Colonic mucosa (tissue), 4 donors: ENCODE results near the gene RUBCN. TPM values are rescaled to one million over a fixed set of nuclear protein-coding genes. Genes with fewer than 3 reads are reported as not detected.
A peak's percentile ranks its signal among the peaks of the same experiment; 100 is the strongest.
"Not testable (repeated sequence)": the region's sequence is repeated elsewhere in the genome, so short reads cannot be mapped to it uniquely, and the experiment has no call there.

ENCODE experiments used
- DNase-seq: peaks from one replicate; pipeline ENCODE4 v3.0.0-alpha.2; 2020
- H3K27ac ChIP-seq: fragments of 200-600 bp; one replicate; pipeline ENCODE4 v1.8.0; 2021
- H3K27me3 ChIP-seq: fragments of 200-600 bp; one replicate; pipeline ENCODE4 v1.8.0; 2021
- H3K36me3 ChIP-seq: fragments of 200-600 bp; one replicate; pipeline ENCODE4 v1.8.0; 2021
- H3K4me1 ChIP-seq: fragments of 200-600 bp; one replicate; pipeline ENCODE4 v1.8.0; 2021; ENCODE audit warnings: mild to moderate bottlenecking
- H3K4me3 ChIP-seq: fragments of 200-600 bp; one replicate; pipeline ENCODE4 v1.8.0; 2021
- H3K9ac ChIP-seq, 2 donors: one replicate each; pipeline ENCODE4 v1.7.0; 2013; ENCODE audit warnings: control low read depth in 2 of 2, low read depth in 2 of 2, low read length in 2 of 2
- H3K9me3 ChIP-seq: fragments of 200-600 bp; one replicate; pipeline ENCODE4 v1.8.0; 2021
- CTCF ChIP-seq: fragments of 200-600 bp; IDR thresholded peaks from one replicate; pipeline ENCODE4 v1.8.0; 2022; ENCODE audit warnings: antibody characterized with exemption, mild to moderate bottlenecking
- intact Hi-C: fragments of 100-400 bp; cut with DNase I; formaldehyde crosslinking; loops from one replicate; pipeline ENCODE4 v1.14.1; 2022
- total RNA-seq, 2 donors: library from RNA; stranded (reverse); fragmentation: NEBNext Ultra II Directional in 1 of 2; extraction: Animal tissue kit (Norgen Biotek cat#: 25700) in 1 of 2; gene quantifications; one replicate each; pipeline ENCODE4 v1.2.1, GENCODE V29; 2021
- donor health status: healthy.
- donor health status: DM: no; HTN: no; CAD: no.
- donor health status: DM: no; HTN: no; CAD: no.

RUBCN gene
- total RNA-seq, 2 donors from 2014 or later = 16.8 to 18.7 TPM

- H3K27me3 ChIP-seq = no peaks in the 10 kb centered on the region
- intact Hi-C loops = no loop called here
- no peak overlapping the region for H3K9ac ChIP-seq
- no peak for DNase-seq
- H3K4me1 ChIP-seq = peaks cover 14% of the 10 kb centered on the region
- H3K9me3 ChIP-seq = no peaks in the 10 kb centered on the region
- no peak for TF ChIP-seq CTCF
- no peak overlapping the region for H3K4me3 ChIP-seq
- H3K36me3 ChIP-seq = no peaks in the 10 kb centered on the region
- H3K27ac ChIP-seq = peak overlapping the region; percentile 85
Observed at GRCh38 chr3:197734667-197735318, 1.9 kb downstream of the RUBCN start.

- TF ChIP-seq CTCF = no peak
Observed at GRCh38 chr3:197733042-197733441, 3.7 kb downstream of the RUBCN start.

GRCh38 chr3:197731483-197731882 lies 5.2 kb downstream of the RUBCN start:
- DNase-seq, H3K27me3 ChIP-seq, H3K36me3 ChIP-seq, intact Hi-C loops, H3K9me3 ChIP-seq, H3K4me1 ChIP-seq, H3K4me3 ChIP-seq, H3K9ac ChIP-seq, H3K27ac ChIP-seq: not testable (repeated sequence)

More at GRCh38 chr3:197733042-197733441, 3.7 kb downstream of the RUBCN start:
- no peak overlapping the region for H3K27ac ChIP-seq
- H3K4me3 ChIP-seq = no peak overlapping the region
- H3K9ac ChIP-seq = no peak overlapping the region
- no peaks in the 10 kb centered on the region for H3K9me3 ChIP-seq
- H3K27me3 ChIP-seq = no peaks in the 10 kb centered on the region
- DNase-seq = no peak
- no peaks in the 10 kb centered on the region for H3K36me3 ChIP-seq
- intact Hi-C loops = no loop called here
- H3K4me1 ChIP-seq = peaks cover 14% of the 10 kb centered on the region

GRCh38 chr3:197730770-197731169 lies 5.9 kb downstream of the RUBCN start:
- H3K9ac ChIP-seq = not testable (repeated sequence)

GRCh38 chr3:197730200-197730599 lies 6.5 kb downstream of the RUBCN start:
- no peak for DNase-seq
- intact Hi-C loops = no loop called here
- H3K4me1 ChIP-seq = peaks cover 4% of the 10 kb centered on the region
- no peaks in the 10 kb centered on the region for H3K27me3 ChIP-seq
- no peak for TF ChIP-seq CTCF
- H3K4me3 ChIP-seq = no peak overlapping the region
- no peak overlapping the region for H3K9ac ChIP-seq
- H3K27ac ChIP-seq = no peak overlapping the region
- no peaks in the 10 kb centered on the region for H3K36me3 ChIP-seq
- H3K9me3 ChIP-seq = no peaks in the 10 kb centered on the region

More at GRCh38 chr3:197730770-197731169, 5.9 kb downstream of the RUBCN start:
- intact Hi-C loops, H3K4me1 ChIP-seq, H3K9me3 ChIP-seq, DNase-seq, H3K27me3 ChIP-seq, H3K36me3 ChIP-seq, H3K27ac ChIP-seq, H3K4me3 ChIP-seq: not testable (repeated sequence)

- Histone ChIP-seq H3K4me1 (no peaks in the 10 kb centered on the region), H3K27me3 (no peaks in the 10 kb centered on the region), H3K4me3 (no peak overlapping the region), H3K9me3 (no peaks in the 10 kb centered on the region), H3K36me3 (no peaks in the 10 kb centered on the region), H3K27ac (no peak overlapping the region), H3K9ac (no peak overlapping the region)
- intact Hi-C loops = no loop called here
- DNase-seq = no peak
- TF ChIP-seq CTCF = no peak
Observed at GRCh38 chr3:197728487-197728886, 8.2 kb downstream of the RUBCN start.

GRCh38 chr3:197727878-197728277 lies 8.8 kb downstream of the RUBCN start:
- H3K27ac ChIP-seq, H3K9ac ChIP-seq, H3K27me3 ChIP-seq, H3K9me3 ChIP-seq, H3K4me1 ChIP-seq, intact Hi-C loops, H3K36me3 ChIP-seq, H3K4me3 ChIP-seq, DNase-seq: not testable (repeated sequence)
